GM12878 (cell line): ENCODE measurements around the gene ATL2. TPM values are rescaled to one million over a fixed set of nuclear protein-coding genes. Genes with fewer than 3 reads are reported as not detected.
A peak's percentile ranks its signal among the peaks of the same experiment; 100 is the strongest.

Experiments
- ATAC-seq: fragments of 200-7000 bp; cut with Tn5 transposase; 3 replicates; pipeline ENCODE4 v1.9.1; 2020; ENCODE audit warnings: mild to moderate bottlenecking, moderate library complexity
- BruUV-seq: library from RNA; stranded (reverse); fragments of 400-500 nt; replicated peaks from 2 replicates; lab custom pipeline; 2021; lab: Mats Ljungman, UMichigan
- CTCF ChIA-PET: fragments of 300-600 bp; sonication (Branson Sonifier 250); formaldehyde crosslinking; extraction: SDS; loops from one replicate; lab custom pipeline; 2021; ENCODE audit warnings: inconsistent platforms; lab: Yijun Ruan, JAX
- POLR2A ChIA-PET: fragments of 350-600 bp; formaldehyde crosslinking; extraction: SDS; loops from one replicate; lab custom pipeline; 2021; ENCODE audit warnings: inconsistent platforms; lab: Charles Lee
- RAD21 ChIA-PET: fragments of 300-600 bp; sonication (Branson Sonifier 250); formaldehyde crosslinking; loops from one replicate; lab custom pipeline; 2023; ENCODE audit warnings: antibody characterized with exemption; ENCODE audit not compliant: unreplicated experiment; lab: Charles Lee
- SMC1A ChIA-PET: fragments of 300-600 bp; sonication (Branson Sonifier 250); formaldehyde crosslinking; loops from one replicate; lab custom pipeline; 2023; ENCODE audit not compliant: unreplicated experiment, uncharacterized antibody; lab: Charles Lee
- DNase-seq: peaks from one replicate; pipeline ENCODE4 v3.0.0-alpha.2; 2011; ENCODE audit warnings: low read depth, low spot score
- FAIRE-seq: peaks from 3 replicates; lab custom pipeline; 2011; peaks lifted over from hg19 to GRCh38; lab: Jason Lieb, UNC
- H2AFZ ChIP-seq: 2 replicates; pipeline ENCODE4 v1.6.0; 2011; ENCODE audit warnings: low read depth, low read length, control low read depth; ENCODE audit not compliant: control insufficient read depth
- H3K27ac ChIP-seq: 2 replicates; pipeline ENCODE4 v1.5.1; 2011; ENCODE audit warnings: control low read depth; ENCODE audit not compliant: control insufficient read depth, insufficient read depth
- H3K27me3 ChIP-seq, 2 experiments: replicated peaks in 1 of 2; 2 replicates each; pipeline versions ENCODE4 v1.6.0 to v1.6.1; 2011; ENCODE audit warnings: low read length in 1 of 2; ENCODE audit not compliant: control insufficient read depth in 2 of 2, insufficient read depth in 2 of 2
- H3K36me3 ChIP-seq, 2 experiments: 2 replicates each; pipeline ENCODE4 v1.5.1; 2011; ENCODE audit warnings: low read length in 1 of 2; ENCODE audit not compliant: control insufficient read depth in 2 of 2, insufficient read depth in 2 of 2
- H3K4me1 ChIP-seq: 2 replicates; pipeline ENCODE4 v1.6.1; 2011; ENCODE audit warnings: mild to moderate bottlenecking, low read length, moderate library complexity, mixed read lengths; ENCODE audit not compliant: control insufficient read depth, insufficient read depth
- H3K4me2 ChIP-seq: 2 replicates; pipeline ENCODE4 v1.6.0; 2011; ENCODE audit warnings: control low read depth; ENCODE audit not compliant: control insufficient read depth, insufficient read depth
- H3K4me3 ChIP-seq: fragments of 200-600 bp; sonication (generic); 2 replicates; pipeline ENCODE4 v1.5.1; 2016
- H3K79me2 ChIP-seq: 2 replicates; pipeline ENCODE4 v1.6.0; 2011; ENCODE audit warnings: low read length; ENCODE audit not compliant: control insufficient read depth, insufficient read depth
- H3K9ac ChIP-seq: 2 replicates; pipeline ENCODE4 v1.8.0; 2011; ENCODE audit warnings: low read length, control low read depth, mixed read lengths; ENCODE audit not compliant: control insufficient read depth, insufficient read depth
- H3K9me3 ChIP-seq: replicated peaks from 3 replicates; pipeline ENCODE4 v1.5.1; 2011; ENCODE audit warnings: mild to moderate bottlenecking, low read length; ENCODE audit not compliant: control insufficient read depth, insufficient read depth
- H4K20me1 ChIP-seq: 2 replicates; pipeline ENCODE4 v1.6.0; 2011; ENCODE audit not compliant: control insufficient read depth, insufficient read depth
- CREM ChIP-seq: IDR thresholded peaks from 2 replicates; pipeline ENCODE4 v1.6.1; 2014; ENCODE audit warnings: antibody characterized with exemption, low read depth
- DPF2 ChIP-seq: fragments of 450-650 bp; IDR thresholded peaks from 2 replicates; pipeline ENCODE4 v1.6.1; 2017; ENCODE audit warnings: mild to moderate bottlenecking
- IRF4 ChIP-seq: IDR thresholded peaks from 2 replicates; pipeline ENCODE4 v1.6.1; 2011; ENCODE audit warnings: low read depth, low read length
- MTA3 ChIP-seq: IDR thresholded peaks from 2 replicates; pipeline ENCODE4 v1.6.1; 2012; ENCODE audit warnings: low read length, inconsistent platforms, borderline replicate concordance
- MYB ChIP-seq: fragments of 150-350 bp; IDR thresholded peaks from 2 replicates; pipeline ENCODE4 v1.6.1; 2014; ENCODE audit warnings: mild to moderate bottlenecking, low read depth, low read length, borderline replicate concordance
- POLR2AphosphoS5 ChIP-seq: IDR thresholded peaks from 2 replicates; pipeline ENCODE4 v1.6.1; 2011; ENCODE audit warnings: mild to moderate bottlenecking, low read length, inconsistent platforms
- RBBP5 ChIP-seq: fragments of 200-600 bp; sonication (generic); conservative IDR thresholded peaks from 2 replicates; pipeline ENCODE4 v1.6.1; 2016
- SREBF2 ChIP-seq: IDR thresholded peaks from 2 replicates; pipeline ENCODE4 v1.6.1; 2012; ENCODE audit warnings: mild to moderate bottlenecking, low read length
- SUPT20H ChIP-seq: IDR thresholded peaks from 2 replicates; pipeline ENCODE4 v1.6.1; 2011; ENCODE audit warnings: low read depth, mild to moderate bottlenecking, low read length, moderate library complexity, borderline replicate concordance; ENCODE audit not compliant: control insufficient read depth
- ZNF207 ChIP-seq: fragments of 450-650 bp; IDR thresholded peaks from 2 replicates; pipeline ENCODE4 v1.6.1; 2014; ENCODE audit warnings: antibody characterized with exemption, mild to moderate bottlenecking, borderline replicate concordance
- ZNF384 ChIP-seq: IDR thresholded peaks from 2 replicates; pipeline ENCODE4 v1.6.1; 2012; ENCODE audit warnings: low read depth, mild to moderate bottlenecking, low read length, improper control_type of control experiment, borderline replicate concordance
- ZNF622 ChIP-seq: fragments of 450-650 bp; IDR thresholded peaks from 2 replicates; pipeline ENCODE4 v1.6.1; 2017; ENCODE audit warnings: mild to moderate bottlenecking, inconsistent platforms
- WGBS: methylation state at CpG from one replicate; pipeline ENCODE4 v1.1.6; 2016; ENCODE audit warnings: low lambda C conversion rate; ENCODE audit not compliant: insufficient replicate concordance, insufficient coverage; ENCODE audit errors: missing lambda C conversion rate; 5-methylcytosine and 5-hydroxymethylcytosine counted together
- in situ Hi-C: fragments of 300-500 bp; cut with MboI; formaldehyde crosslinking; loops from 9 replicates; pipeline ENCODE4 v1.14.3; 2018; ENCODE audit warnings: mixed read lengths
- intact Hi-C: fragments of 100-400 bp; cut with micrococcal nuclease; formaldehyde crosslinking; loops from one replicate; pipeline ENCODE4 v1.14.2; 2022; ENCODE audit not compliant: unreplicated experiment
- polyA plus RNA-seq, 11 experiments: library from polyadenylated mRNA; depleted of rRNA in 4 of 11; unstranded in 6 of 11; stranded (reverse) in 5 of 11; fragments of >200 nt; fragmentation: Nextera tagmentation in 4 of 11; fragmentation: Illumina TruSeq in 1 of 11; extraction: Ambion mirVana in 4 of 11; extraction: Trizol in 1 of 11; gene quantifications; 1 replicate in 1 of 11; 2 replicates in 10 of 11; pipeline versions ENCODE4 v1.2.1 to v1.2.3, GENCODE V29; 2011 to 2016; ENCODE audit warnings: inconsistent platforms in 2 of 11, missing spikeins in 2 of 11, low read depth in 1 of 11
- total RNA-seq, 4 experiments: library from RNA; depleted of rRNA in 3 of 4; stranded (reverse); fragments of >200 nt in 3 of 4; fragmentation: Illumina TruSeq in 1 of 4; extraction: Trizol in 1 of 4; gene quantifications; 2 replicates each; pipeline versions ENCODE4 v1.2.1 to v1.2.3, GENCODE V29; 2013 to 2021
- TF ChIP-seq, protein P1 (sequence below), 3 experiments: IDR thresholded peaks in 2 of 3; conservative IDR thresholded peaks in 1 of 3; 2 replicates each; pipeline ENCODE4 v1.5.1; 2011; ENCODE audit warnings: low read depth in 3 of 3, low read length in 3 of 3, mild to moderate bottlenecking in 3 of 3, control low read depth in 2 of 3, moderate library complexity in 2 of 3, inconsistent platforms in 1 of 3, mixed read lengths in 1 of 3; ENCODE audit not compliant: control insufficient read depth in 2 of 3, insufficient read depth in 1 of 3; ENCODE audit errors: extremely low read depth in 1 of 3
- TF ChIP-seq, protein P2 (sequence below): fragments of 450-650 bp; IDR thresholded peaks from 2 replicates; pipeline ENCODE4 v1.6.1; 2016; ENCODE audit warnings: mild to moderate bottlenecking
- TF ChIP-seq, protein P3 (sequence below): fragments of 450-650 bp; IDR thresholded peaks from 2 replicates; pipeline ENCODE4 v1.6.1; 2017; ENCODE audit warnings: low read depth, mild to moderate bottlenecking, moderate library complexity

The ATL2 gene
- total and polyA plus RNA-seq, 10 of the 15 experiments (the other 5 are each of a cell fraction or from before 2014, with no cell fraction given), result 8.6 to 51.5 (median 41.8) TPM

DNA sequence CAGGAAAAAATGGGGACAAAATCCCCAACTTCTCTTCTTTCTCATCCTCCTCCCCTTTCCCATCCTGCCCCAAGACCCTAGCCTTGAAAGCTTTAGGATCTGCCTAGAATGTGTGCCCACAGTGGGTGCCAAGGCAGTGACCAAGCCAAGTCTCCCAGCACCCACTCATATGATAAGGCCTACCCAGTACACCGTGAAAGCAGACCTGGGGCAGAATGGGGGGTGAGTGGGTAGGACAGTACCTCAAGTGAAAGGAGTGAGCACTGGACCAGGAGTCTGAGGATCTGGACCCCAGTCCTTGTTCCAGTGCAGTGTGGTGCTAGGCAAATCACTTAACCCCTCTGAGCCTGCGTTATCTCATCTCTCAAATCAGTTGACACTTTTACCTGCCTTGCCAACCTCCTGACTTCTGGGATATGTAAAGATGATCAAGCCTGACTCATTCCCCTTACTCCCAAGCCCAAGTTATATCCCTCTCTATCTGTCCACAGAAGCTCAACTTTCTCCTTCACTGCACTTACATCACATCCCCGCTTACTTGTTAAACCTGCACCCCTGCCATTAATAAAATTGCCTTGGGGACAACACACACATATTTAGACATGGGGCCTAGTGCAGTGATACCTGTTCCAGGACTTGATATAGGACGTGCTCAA lies 109.7 kb downstream of the ATL2 start:
- in situ Hi-C loops, result loop anchor here (5.0 kb wide), 2 partner anchors 285 to 875 kb away; no protein-coding TSS in a partner anchor
- RAD21 ChIA-PET, result no interaction called here
- Histone ChIP-seq H3K36me3 (no peaks in the 10 kb centered on the region; a peak in 1 of 4 replicates), H3K9me3 (peaks cover 25% of the 10 kb centered on the region; the same call in 2 of the 3 replicates), H4K20me1 (no peaks in the 10 kb centered on the region), H3K4me1 (peaks cover 17% of the 10 kb centered on the region), H3K79me2 (no peaks in the 10 kb centered on the region), H3K27ac (peak overlapping the region; percentile 76; the same call in 1 of the 2 replicates), H3K4me2 (no peak overlapping the region), H3K4me3 (no peak overlapping the region), H2AFZ (no peak overlapping the region), H3K9ac (no peak overlapping the region), H3K27me3 (no peaks in the 10 kb centered on the region)
- intact Hi-C loops, result no loop called here
- SMC1A ChIA-PET, result no interaction called here
- TF ChIP-seq DPF2, result no peak
- TF ChIP-seq MTA3, result no peak
- TF ChIP-seq, protein P1, sequence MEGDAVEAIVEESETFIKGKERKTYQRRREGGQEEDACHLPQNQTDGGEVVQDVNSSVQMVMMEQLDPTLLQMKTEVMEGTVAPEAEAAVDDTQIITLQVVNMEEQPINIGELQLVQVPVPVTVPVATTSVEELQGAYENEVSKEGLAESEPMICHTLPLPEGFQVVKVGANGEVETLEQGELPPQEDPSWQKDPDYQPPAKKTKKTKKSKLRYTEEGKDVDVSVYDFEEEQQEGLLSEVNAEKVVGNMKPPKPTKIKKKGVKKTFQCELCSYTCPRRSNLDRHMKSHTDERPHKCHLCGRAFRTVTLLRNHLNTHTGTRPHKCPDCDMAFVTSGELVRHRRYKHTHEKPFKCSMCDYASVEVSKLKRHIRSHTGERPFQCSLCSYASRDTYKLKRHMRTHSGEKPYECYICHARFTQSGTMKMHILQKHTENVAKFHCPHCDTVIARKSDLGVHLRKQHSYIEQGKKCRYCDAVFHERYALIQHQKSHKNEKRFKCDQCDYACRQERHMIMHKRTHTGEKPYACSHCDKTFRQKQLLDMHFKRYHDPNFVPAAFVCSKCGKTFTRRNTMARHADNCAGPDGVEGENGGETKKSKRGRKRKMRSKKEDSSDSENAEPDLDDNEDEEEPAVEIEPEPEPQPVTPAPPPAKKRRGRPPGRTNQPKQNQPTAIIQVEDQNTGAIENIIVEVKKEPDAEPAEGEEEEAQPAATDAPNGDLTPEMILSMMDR (IDR thresholded peaks at IDR 0.05 in 2 of 3, conservative IDR thresholded peaks at IDR 0.05 in 1 of 3; ENCODE audit: control insufficient read depth in 2 of 3, extremely low read depth in 1 of 3, insufficient read depth in 1 of 3, low read depth in 3 of 3, low read length in 3 of 3), result no peak
- TF ChIP-seq ZNF622, result no peak
- no peak for TF ChIP-seq ZNF207
- no peak for TF ChIP-seq MYB
- TF ChIP-seq SREBF2, result no peak
- TF ChIP-seq SUPT20H, result no peak
- TF ChIP-seq, protein P2, sequence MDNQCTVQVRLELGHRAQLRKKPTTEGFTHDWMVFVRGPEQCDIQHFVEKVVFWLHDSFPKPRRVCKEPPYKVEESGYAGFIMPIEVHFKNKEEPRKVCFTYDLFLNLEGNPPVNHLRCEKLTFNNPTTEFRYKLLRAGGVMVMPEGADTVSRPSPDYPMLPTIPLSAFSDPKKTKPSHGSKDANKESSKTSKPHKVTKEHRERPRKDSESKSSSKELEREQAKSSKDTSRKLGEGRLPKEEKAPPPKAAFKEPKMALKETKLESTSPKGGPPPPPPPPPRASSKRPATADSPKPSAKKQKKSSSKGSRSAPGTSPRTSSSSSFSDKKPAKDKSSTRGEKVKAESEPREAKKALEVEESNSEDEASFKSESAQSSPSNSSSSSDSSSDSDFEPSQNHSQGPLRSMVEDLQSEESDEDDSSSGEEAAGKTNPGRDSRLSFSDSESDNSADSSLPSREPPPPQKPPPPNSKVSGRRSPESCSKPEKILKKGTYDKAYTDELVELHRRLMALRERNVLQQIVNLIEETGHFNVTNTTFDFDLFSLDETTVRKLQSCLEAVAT, result no peak
- TF ChIP-seq, protein P3, sequence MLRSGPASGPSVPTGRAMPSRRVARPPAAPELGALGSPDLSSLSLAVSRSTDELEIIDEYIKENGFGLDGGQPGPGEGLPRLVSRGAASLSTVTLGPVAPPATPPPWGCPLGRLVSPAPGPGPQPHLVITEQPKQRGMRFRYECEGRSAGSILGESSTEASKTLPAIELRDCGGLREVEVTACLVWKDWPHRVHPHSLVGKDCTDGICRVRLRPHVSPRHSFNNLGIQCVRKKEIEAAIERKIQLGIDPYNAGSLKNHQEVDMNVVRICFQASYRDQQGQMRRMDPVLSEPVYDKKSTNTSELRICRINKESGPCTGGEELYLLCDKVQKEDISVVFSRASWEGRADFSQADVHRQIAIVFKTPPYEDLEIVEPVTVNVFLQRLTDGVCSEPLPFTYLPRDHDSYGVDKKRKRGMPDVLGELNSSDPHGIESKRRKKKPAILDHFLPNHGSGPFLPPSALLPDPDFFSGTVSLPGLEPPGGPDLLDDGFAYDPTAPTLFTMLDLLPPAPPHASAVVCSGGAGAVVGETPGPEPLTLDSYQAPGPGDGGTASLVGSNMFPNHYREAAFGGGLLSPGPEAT, result no peak
- TF ChIP-seq RBBP5, result no peak
- TF ChIP-seq POLR2AphosphoS5, result no peak
- TF ChIP-seq CREM, result no peak
- no peak for TF ChIP-seq IRF4
- no peak for TF ChIP-seq ZNF384
- FAIRE-seq (no peak), ATAC-seq (no peak), DNase-seq (no peak)
- CTCF ChIA-PET, result no interaction called here
- 69% methylated on average over 4 of the region's 4 CpGs for WGBS
- POLR2A ChIA-PET, result no interaction called here
- no TSS peak for BruUV-seq
